Fibroblast of the aortic adventitia (primary cell): ENCODE data around the gene DENND5B. TPM values are rescaled to one million over a fixed set of nuclear protein-coding genes. Genes with fewer than 3 reads are reported as not detected.

Experiments
- DNase-seq: peaks from one replicate; pipeline ENCODE4 v3.0.0-alpha.2; 2010; ENCODE audit warnings: low read depth
- H3K4me3 ChIP-seq: 2 replicates; pipeline ENCODE4 v1.5.1; 2011; ENCODE audit warnings: low read depth, mild to moderate bottlenecking, control low read depth, low read length, moderate library complexity
- total RNA-seq: library from RNA; depleted of rRNA; stranded (reverse); fragments of >200 nt; gene quantifications from 2 replicates; pipeline ENCODE4 v1.2.3, GENCODE V29; 2012; ENCODE audit warnings: low replicate concordance
- TF ChIP-seq, protein P1 (sequence below): IDR thresholded peaks from 2 replicates; pipeline ENCODE4 v1.5.1; 2011; ENCODE audit warnings: mild to moderate bottlenecking, low read length, control low read depth, inconsistent platforms; ENCODE audit not compliant: insufficient read depth

Gene DENND5B
- total RNA-seq, 1 donor, result 19.2 TPM

DNA sequence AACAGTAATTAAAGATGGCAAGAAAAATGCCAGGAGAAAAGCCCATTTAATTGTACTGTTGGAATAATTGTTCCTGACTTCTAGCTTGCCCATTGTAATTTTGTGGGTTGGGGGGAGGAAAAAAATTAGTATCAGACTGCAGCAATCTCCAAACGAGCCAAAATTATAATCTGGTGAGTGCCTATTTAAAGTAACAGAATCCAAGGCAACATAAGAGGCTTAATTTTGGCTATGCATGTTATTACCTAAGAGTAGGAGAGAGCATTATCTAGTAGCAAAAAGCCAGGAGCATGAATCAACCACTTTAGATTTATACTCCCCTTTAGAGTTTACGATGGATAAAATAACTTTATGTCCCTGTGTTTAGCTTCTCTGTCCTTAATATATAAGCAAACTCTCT, 14.6 kb upstream of the DENND5B start:
- TF ChIP-seq, protein P1, sequence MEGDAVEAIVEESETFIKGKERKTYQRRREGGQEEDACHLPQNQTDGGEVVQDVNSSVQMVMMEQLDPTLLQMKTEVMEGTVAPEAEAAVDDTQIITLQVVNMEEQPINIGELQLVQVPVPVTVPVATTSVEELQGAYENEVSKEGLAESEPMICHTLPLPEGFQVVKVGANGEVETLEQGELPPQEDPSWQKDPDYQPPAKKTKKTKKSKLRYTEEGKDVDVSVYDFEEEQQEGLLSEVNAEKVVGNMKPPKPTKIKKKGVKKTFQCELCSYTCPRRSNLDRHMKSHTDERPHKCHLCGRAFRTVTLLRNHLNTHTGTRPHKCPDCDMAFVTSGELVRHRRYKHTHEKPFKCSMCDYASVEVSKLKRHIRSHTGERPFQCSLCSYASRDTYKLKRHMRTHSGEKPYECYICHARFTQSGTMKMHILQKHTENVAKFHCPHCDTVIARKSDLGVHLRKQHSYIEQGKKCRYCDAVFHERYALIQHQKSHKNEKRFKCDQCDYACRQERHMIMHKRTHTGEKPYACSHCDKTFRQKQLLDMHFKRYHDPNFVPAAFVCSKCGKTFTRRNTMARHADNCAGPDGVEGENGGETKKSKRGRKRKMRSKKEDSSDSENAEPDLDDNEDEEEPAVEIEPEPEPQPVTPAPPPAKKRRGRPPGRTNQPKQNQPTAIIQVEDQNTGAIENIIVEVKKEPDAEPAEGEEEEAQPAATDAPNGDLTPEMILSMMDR, result no peak

DNA sequence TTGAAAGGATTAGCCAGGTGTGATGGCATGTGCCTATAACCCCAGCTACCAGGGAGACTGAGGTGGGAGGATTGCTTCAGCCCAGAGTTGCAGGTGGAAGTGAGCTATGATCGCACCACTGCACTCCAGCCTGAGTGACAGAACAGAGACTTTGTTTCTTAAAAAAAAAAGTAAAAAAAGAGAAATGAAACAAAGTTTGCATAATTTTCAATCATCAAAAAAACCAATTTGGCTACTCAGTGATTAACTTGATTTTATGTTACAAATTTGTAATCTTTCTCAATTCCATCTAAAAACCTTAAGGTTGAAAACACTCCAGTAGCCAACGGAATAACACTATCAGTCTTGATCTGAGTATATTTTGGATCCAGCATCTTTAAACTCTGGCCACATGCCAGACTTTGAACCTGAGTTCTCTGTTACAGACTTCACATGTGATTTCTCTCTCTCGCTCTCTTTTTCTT, 12.6 kb upstream of the DENND5B start:
- TF ChIP-seq, protein P1, result no peak
- H3K4me3 ChIP-seq, result no peak overlapping the region
- DNase-seq, result no peak

More for the DNA sequence above, 14.6 kb upstream of the DENND5B start:
- H3K4me3 ChIP-seq, result no peak overlapping the region
- DNase-seq, result no peak

DNA sequence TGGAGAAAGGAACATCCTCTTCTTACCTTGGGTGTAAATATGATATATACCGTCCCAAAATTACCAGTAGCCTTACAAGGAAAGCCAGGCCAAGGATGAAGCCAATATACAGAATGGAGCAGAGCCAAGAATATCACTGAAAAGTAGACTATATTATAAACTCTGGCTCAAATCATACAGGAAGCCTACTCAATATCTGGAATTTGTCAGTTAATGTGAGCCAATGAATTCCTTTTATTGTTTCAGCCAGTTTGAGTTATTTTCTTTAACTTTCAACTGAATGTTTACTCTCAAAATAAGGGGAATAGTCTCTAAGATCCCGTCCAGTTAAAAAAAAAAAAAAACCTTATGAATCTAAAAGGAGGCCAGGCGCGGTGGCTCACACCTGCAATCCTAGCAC, 9.8 kb upstream of the DENND5B start:
- peak; percentile 56 for DNase-seq
- H3K4me3 ChIP-seq, result no peak overlapping the region
- TF ChIP-seq, protein P1, result no peak

DNA sequence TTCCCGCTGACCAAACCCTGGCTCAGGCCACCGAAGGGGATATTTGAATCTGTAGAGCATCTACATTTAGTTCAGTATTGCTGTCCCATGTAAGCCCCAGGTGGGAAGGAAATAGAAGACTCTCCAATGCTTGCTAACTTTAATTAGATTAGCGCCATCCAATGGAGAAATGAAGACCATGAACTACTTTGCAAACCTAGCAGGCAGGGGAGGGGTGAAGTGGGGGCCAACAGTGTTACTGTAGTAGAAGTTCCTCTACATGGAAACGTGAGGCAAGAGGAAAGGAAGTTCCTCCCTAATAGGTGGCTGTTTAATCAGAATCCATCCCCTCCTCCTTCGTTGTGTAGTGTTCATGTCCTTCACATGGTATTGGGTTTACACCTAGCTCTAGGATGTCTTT, 9.3 kb upstream of the DENND5B start:
- TF ChIP-seq, protein P1, result no peak
- DNase-seq, result no peak
- H3K4me3 ChIP-seq, result no peak overlapping the region

DNA sequence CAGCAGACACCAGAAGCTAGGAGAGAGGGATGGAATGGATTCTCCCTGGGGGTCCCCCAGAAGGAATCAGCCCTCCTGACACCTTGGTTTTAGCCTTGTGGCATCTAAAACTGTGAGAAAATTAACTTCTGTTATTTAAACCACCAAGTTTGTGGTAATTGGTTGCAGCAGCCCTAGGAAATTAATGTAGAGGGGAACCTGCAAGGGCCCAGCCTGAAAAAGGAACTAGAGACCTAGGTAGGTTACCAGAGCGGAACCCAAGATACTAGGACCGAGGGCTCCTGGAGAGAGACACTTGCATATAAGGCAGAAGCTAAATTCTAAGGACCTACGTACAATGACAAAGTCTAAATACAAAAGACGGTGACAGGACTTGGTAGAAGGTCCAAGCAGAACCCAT, 8.1 kb upstream of the DENND5B start:
- DNase-seq, result no peak
- TF ChIP-seq, protein P1, result no peak
- H3K4me3 ChIP-seq, result no peak overlapping the region

DNA sequence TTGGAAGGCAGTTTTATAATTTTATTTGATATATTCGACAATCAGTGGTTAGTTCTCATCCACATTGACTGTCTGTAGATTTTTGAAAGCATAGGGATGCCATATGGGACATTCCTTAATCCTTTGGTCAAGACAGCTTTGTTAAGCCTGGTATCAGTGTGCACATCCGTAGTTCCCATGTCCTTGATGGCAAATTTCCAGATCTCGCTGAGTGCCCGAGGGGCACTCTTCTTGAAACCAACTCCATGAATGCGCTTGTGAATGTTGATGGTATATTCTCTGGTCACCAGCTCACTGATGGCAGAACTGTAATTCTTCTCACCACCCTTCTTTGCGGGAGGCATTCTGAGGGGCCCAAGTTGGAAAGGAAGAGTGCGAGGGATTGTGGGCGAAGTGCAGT, 6.1 kb upstream of the DENND5B start:
- H3K4me3 ChIP-seq, result no peak overlapping the region
- TF ChIP-seq, protein P1, result no peak
- DNase-seq, result no peak

DNA sequence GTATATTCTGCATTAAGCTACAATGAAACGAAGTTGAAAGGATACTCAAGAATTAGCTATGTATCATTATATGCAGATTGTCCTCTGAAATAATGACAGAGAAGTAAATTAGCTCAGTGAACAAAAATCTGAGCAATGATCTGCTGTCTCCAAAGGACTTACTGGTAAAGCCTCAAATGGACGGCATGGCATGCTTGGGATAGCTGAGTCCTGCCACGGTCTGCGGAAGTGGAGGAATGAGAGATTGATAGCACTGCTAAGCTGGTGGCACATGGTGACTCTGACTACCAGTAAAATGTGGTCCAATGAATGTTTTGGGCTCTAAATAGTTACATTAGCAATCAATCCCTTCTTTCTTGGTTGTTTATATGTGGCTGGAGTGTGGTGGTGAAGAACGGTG, 3.7 kb upstream of the DENND5B start:
- TF ChIP-seq, protein P1, result no peak
- H3K4me3 ChIP-seq, result no peak overlapping the region
- DNase-seq, result no peak
